PC-3 (cell line): Measurements from ENCODE around the gene ENPP5.

Experiments used
- EZH2 ChIP-seq: fragments of 300-600 bp; sonication (generic); IDR thresholded peaks from one replicate; pipeline ENCODE4 v1.6.1; 2017; ENCODE audit warnings: antibody characterized with exemption, mild to moderate bottlenecking, low read length; ENCODE audit not compliant: unreplicated experiment
- EZH2phosphoT487 ChIP-seq: fragments of 300-600 bp; sonication (generic); IDR thresholded peaks from 2 replicates; pipeline ENCODE4 v1.6.1; 2018; ENCODE audit warnings: mild to moderate bottlenecking, antibody characterized with exemption, low read length, borderline replicate concordance
- TF ChIP-seq, protein P1 (sequence below): fragments of 300-600 bp; sonication (generic); conservative IDR thresholded peaks from 2 replicates; pipeline ENCODE4 v1.5.1; 2017; ENCODE audit warnings: antibody characterized with exemption, low read depth, mild to moderate bottlenecking, low read length

DNA sequence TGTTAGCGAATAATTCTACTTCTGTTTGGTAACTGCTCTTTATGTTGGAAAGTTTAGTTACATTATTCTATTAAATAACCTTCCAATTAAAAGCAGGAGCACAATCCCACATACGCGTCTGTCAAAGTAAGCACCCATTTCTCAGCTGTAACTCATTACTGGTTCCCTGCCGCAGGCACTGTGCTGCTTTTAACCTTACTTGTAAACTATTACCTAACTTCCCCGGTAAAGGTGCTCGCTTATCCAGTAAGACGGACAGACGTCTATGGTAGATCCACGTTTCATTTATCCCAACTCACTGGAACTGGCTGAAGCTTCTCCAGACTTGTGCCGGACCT lies 41.5 kb downstream of the ENPP5 start:
- TF ChIP-seq, protein P1, sequence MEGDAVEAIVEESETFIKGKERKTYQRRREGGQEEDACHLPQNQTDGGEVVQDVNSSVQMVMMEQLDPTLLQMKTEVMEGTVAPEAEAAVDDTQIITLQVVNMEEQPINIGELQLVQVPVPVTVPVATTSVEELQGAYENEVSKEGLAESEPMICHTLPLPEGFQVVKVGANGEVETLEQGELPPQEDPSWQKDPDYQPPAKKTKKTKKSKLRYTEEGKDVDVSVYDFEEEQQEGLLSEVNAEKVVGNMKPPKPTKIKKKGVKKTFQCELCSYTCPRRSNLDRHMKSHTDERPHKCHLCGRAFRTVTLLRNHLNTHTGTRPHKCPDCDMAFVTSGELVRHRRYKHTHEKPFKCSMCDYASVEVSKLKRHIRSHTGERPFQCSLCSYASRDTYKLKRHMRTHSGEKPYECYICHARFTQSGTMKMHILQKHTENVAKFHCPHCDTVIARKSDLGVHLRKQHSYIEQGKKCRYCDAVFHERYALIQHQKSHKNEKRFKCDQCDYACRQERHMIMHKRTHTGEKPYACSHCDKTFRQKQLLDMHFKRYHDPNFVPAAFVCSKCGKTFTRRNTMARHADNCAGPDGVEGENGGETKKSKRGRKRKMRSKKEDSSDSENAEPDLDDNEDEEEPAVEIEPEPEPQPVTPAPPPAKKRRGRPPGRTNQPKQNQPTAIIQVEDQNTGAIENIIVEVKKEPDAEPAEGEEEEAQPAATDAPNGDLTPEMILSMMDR: no peak
- TF ChIP-seq EZH2 (no peak), EZH2phosphoT487 (no peak)
